Measurements from ENCODE around the gene RPL22.

The RPL22 gene

GRCh38 chr1:6154525-6155319 is 44.7 kb downstream of the RPL22 start:
- H3K27me3 ChIP-seq (ENCODE audit: insufficient read depth, low read length, poor library complexity), result no peaks in the 10 kb centered on the region
- ATAC-seq (ENCODE audit: insufficient read depth, low read depth) (no peak), DNase-seq (peak; percentile 16)
- H3K4me3 ChIP-seq (ENCODE audit: low read depth in 1 of 2, low read length in 2 of 2), result no peak overlapping the region
- H3K36me3 ChIP-seq (ENCODE audit: insufficient read depth, low read length), result no peaks in the 10 kb centered on the region
- H3K9ac ChIP-seq (ENCODE audit: low read depth, low read length), result no peak overlapping the region
- TF ChIP-seq CTCF (IDR thresholded peaks at IDR 0.05; ENCODE audit: borderline replicate concordance, extremely low read depth, low read length, poor library complexity, severe bottlenecking) (no peak), EZH2 (IDR thresholded peaks at IDR 0.05; ENCODE audit: borderline replicate concordance, low read depth, low read length, severe bottlenecking) (no peak)
- no peak overlapping the region for H3K27ac ChIP-seq (ENCODE audit: low read length)
- peaks cover 9% of the 10 kb centered on the region; the same call in 1 of the 2 replicates for H4K20me1 ChIP-seq (ENCODE audit: insufficient read depth, low read length)
- no peaks in the 10 kb centered on the region for H3K4me1 ChIP-seq (ENCODE audit: insufficient read depth, low read length)
- no peaks in the 10 kb centered on the region for H3K9me3 ChIP-seq (ENCODE audit: insufficient read depth, low read length, severe bottlenecking)
- H3K79me2 ChIP-seq (ENCODE audit: insufficient read depth, low read length), result no peaks in the 10 kb centered on the region
- no peak overlapping the region for H3K4me2 ChIP-seq (ENCODE audit: insufficient read depth, low read length)
- H2AFZ ChIP-seq (ENCODE audit: low read depth, low read length), result no peak overlapping the region

GRCh38 chr1:6152882-6153281 is 46.5 kb downstream of the RPL22 start:
- Histone ChIP-seq H3K27ac (ENCODE audit: low read length) (no peak overlapping the region), H2AFZ (ENCODE audit: low read depth, low read length) (no peak overlapping the region), H3K4me2 (ENCODE audit: insufficient read depth, low read length) (no peak overlapping the region), H4K20me1 (ENCODE audit: insufficient read depth, low read length) (peaks cover 9% of the 10 kb centered on the region; the same call in 1 of the 2 replicates), H3K36me3 (ENCODE audit: insufficient read depth, low read length) (no peaks in the 10 kb centered on the region), H3K9ac (ENCODE audit: low read depth, low read length) (no peak overlapping the region), H3K9me3 (ENCODE audit: insufficient read depth, low read length, severe bottlenecking) (no peaks in the 10 kb centered on the region), H3K27me3 (ENCODE audit: insufficient read depth, low read length, poor library complexity) (no peaks in the 10 kb centered on the region), H3K4me3 (ENCODE audit: low read depth in 1 of 2, low read length in 2 of 2) (no peak overlapping the region), H3K4me1 (ENCODE audit: insufficient read depth, low read length) (no peaks in the 10 kb centered on the region), H3K79me2 (ENCODE audit: insufficient read depth, low read length) (no peaks in the 10 kb centered on the region)
- ATAC-seq (ENCODE audit: insufficient read depth, low read depth), result no peak
- no peak for DNase-seq
- TF ChIP-seq EZH2 (IDR thresholded peaks at IDR 0.05; ENCODE audit: borderline replicate concordance, low read depth, low read length, severe bottlenecking), result no peak
- TF ChIP-seq CTCF (IDR thresholded peaks at IDR 0.05; ENCODE audit: borderline replicate concordance, extremely low read depth, low read length, poor library complexity, severe bottlenecking), result no peak

GRCh38 chr1:6152181-6152580 is 47.2 kb downstream of the RPL22 start:
- ATAC-seq (ENCODE audit: insufficient read depth, low read depth), result no peak
- TF ChIP-seq CTCF (IDR thresholded peaks at IDR 0.05; ENCODE audit: borderline replicate concordance, extremely low read depth, low read length, poor library complexity, severe bottlenecking) (no peak), EZH2 (IDR thresholded peaks at IDR 0.05; ENCODE audit: borderline replicate concordance, low read depth, low read length, severe bottlenecking) (no peak)
- H3K27me3 ChIP-seq (ENCODE audit: insufficient read depth, low read length, poor library complexity), result no peaks in the 10 kb centered on the region
- DNase-seq, result no peak
- H3K9ac ChIP-seq (ENCODE audit: low read depth, low read length), result no peak overlapping the region
- H4K20me1 ChIP-seq (ENCODE audit: insufficient read depth, low read length), result peaks cover 6% of the 10 kb centered on the region; the same call in 1 of the 2 replicates
- no peak overlapping the region for H3K4me2 ChIP-seq (ENCODE audit: insufficient read depth, low read length)
- no peak overlapping the region for H3K27ac ChIP-seq (ENCODE audit: low read length)
- H2AFZ ChIP-seq (ENCODE audit: low read depth, low read length), result no peak overlapping the region
- no peaks in the 10 kb centered on the region for H3K4me1 ChIP-seq (ENCODE audit: insufficient read depth, low read length)
- H3K9me3 ChIP-seq (ENCODE audit: insufficient read depth, low read length, severe bottlenecking), result no peaks in the 10 kb centered on the region
- H3K36me3 ChIP-seq (ENCODE audit: insufficient read depth, low read length), result no peaks in the 10 kb centered on the region
- H3K4me3 ChIP-seq (ENCODE audit: low read depth in 1 of 2, low read length in 2 of 2), result no peak overlapping the region
- H3K79me2 ChIP-seq (ENCODE audit: insufficient read depth, low read length), result no peaks in the 10 kb centered on the region

Measured in DND-41 (cell line).